ENCODE results near the gene TMEM161A. TPM values are rescaled to one million over a fixed set of nuclear protein-coding genes. Genes with fewer than 3 reads are reported as not detected.

The TMEM161A gene
- total and polyA plus RNA-seq, 2 of the 13 experiments (the other 11 are each of a cell fraction or from before 2014, with no cell fraction given) = 25.9 to 31.4 TPM

GRCh38 chr19:19115954-19116353 lies 22.3 kb downstream of the TMEM161A start (continued):
- TF ChIP-seq, protein P1, sequence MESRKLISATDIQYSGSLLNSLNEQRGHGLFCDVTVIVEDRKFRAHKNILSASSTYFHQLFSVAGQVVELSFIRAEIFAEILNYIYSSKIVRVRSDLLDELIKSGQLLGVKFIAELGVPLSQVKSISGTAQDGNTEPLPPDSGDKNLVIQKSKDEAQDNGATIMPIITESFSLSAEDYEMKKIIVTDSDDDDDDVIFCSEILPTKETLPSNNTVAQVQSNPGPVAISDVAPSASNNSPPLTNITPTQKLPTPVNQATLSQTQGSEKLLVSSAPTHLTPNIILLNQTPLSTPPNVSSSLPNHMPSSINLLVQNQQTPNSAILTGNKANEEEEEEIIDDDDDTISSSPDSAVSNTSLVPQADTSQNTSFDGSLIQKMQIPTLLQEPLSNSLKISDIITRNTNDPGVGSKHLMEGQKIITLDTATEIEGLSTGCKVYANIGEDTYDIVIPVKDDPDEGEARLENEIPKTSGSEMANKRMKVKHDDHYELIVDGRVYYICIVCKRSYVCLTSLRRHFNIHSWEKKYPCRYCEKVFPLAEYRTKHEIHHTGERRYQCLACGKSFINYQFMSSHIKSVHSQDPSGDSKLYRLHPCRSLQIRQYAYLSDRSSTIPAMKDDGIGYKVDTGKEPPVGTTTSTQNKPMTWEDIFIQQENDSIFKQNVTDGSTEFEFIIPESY (CRISPR knock-in tag; IDR thresholded peaks at IDR 0.05) = peak; percentile 99
- no peak for TF ChIP-seq ZNF567 (CRISPR knock-in tag; IDR thresholded peaks at IDR 0.05; ENCODE audit: borderline replicate concordance)
- no peak for TF ChIP-seq RFXAP (CRISPR knock-in tag; IDR thresholded peaks at IDR 0.05; ENCODE audit: borderline replicate concordance)
- TF ChIP-seq ZBTB4 (CRISPR knock-in tag; IDR thresholded peaks at IDR 0.05; ENCODE audit: borderline replicate concordance) = 0 out of 2 replicates have a peak, but pooled peaks have one; percentile 62
- no peak for TF ChIP-seq TOE1 (CRISPR knock-in tag; IDR thresholded peaks at IDR 0.05)
- peak; percentile 25; the same call in 1 of the 2 replicates for TF ChIP-seq HOXA3 (CRISPR knock-in tag; IDR thresholded peaks at IDR 0.05)
- no peak for TF ChIP-seq ARHGAP35 (CRISPR knock-in tag; IDR thresholded peaks at IDR 0.05; ENCODE audit: borderline replicate concordance)
- TF ChIP-seq ELF3 (CRISPR knock-in tag; IDR thresholded peaks at IDR 0.05) = no peak
- TF ChIP-seq ETV6 (CRISPR knock-in tag; conservative IDR thresholded peaks at IDR 0.05) = no peak; the same call in 1 of the 2 replicates
- no peak for TF ChIP-seq SUZ12 (IDR thresholded peaks at IDR 0.05; ENCODE audit: low read depth, low read length)
- TF ChIP-seq ZZZ3 (CRISPR knock-in tag; IDR thresholded peaks at IDR 0.05; ENCODE audit: borderline replicate concordance) = no peak
- peak; percentile 50 for TF ChIP-seq ZNF687 (CRISPR knock-in tag; IDR thresholded peaks at IDR 0.05)
- peak; percentile 84 for TF ChIP-seq RAD21 (CRISPR knock-in tag; IDR thresholded peaks at IDR 0.05)
